ENCODE results near the gene CACNA1E.

The CACNA1E gene

GRCh38 chr1:181592255-181592859 lies 109.0 kb downstream of the CACNA1E start:
- no peak for DNase-seq

GRCh38 chr1:181593042-181593441 lies 109.7 kb downstream of the CACNA1E start:
- DNase-seq, result no peak

GRCh38 chr1:181594553-181594952 lies 111.2 kb downstream of the CACNA1E start:
- no peak for DNase-seq

- no peak for DNase-seq
Measured at GRCh38 chr1:181595234-181595633, 111.9 kb downstream of the CACNA1E start.

DNA sequence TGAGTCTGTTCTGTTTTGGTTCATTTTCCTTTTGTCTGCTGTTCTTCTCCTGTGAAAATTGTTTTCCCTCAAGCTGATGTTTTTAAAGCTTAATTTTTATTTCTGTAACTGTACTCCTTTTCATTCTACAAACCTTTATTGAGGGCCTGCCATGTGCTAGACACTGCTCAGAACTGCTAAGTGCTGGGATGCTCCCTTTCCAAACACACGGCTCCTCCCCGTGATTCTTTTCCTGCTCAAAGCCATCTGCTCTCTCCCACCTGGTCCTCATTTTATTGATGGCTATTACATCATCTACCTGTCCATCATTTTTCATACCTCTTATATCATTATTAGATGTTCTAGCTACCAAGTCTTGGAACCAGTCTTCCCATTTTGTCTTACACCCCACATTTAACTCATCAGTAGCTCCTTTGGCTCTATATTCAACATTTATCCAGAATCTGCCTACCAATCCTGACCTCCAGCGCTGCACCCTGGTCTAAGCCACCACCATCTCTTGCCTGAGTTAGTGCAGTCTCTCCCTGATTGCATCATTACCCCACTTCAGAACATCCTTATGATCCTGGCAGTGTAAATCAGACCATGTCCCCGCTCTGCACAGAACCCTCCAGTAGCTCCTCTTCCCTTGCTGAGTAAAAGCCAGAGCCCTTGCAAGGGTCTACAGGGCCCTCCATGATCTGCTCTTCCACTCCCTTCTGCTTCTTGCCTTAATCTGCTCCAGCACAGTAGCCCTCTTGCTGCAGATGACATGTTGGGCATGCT lies 118.1 kb downstream of the CACNA1E start:
- no peak for DNase-seq

- no peak for DNase-seq
Measured at GRCh38 chr1:181603735-181604410, 120.6 kb downstream of the CACNA1E start.

GRCh38 chr1:181604482-181605249 lies 121.3 kb downstream of the CACNA1E start:
- no peak for DNase-seq

DNA sequence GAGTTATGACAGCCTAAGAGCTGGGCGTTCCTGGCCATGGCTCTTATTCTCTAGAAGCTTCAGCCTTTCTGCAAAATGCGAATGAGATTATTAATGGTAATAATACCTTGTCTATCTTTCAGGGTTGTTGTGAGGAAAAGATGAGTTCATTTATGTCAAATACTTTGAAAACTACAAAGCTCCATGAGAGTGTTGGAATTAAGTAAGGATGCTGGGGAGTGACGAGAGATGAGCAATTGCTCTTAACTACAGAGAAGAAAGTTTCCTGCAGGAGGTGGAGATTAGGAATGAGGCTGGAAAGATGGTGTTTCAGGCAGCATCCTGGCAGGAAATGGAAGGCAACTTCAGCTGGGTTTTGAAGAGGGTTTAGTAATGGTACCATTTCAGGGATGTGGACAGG lies 124.2 kb downstream of the CACNA1E start:
- DNase-seq, result no peak

- DNase-seq, result no peak
Measured at GRCh38 chr1:181608386-181608785, 125.1 kb downstream of the CACNA1E start.

GRCh38 chr1:181608948-181609347 lies 125.6 kb downstream of the CACNA1E start:
- no peak for DNase-seq

GRCh38 chr1:181612100-181612499 lies 128.8 kb downstream of the CACNA1E start:
- DNase-seq, result no peak

GRCh38 chr1:181618559-181618958 lies 135.2 kb downstream of the CACNA1E start:
- DNase-seq, result no peak

- no peak for DNase-seq
Measured at GRCh38 chr1:181620183-181620582, 136.9 kb downstream of the CACNA1E start.

DNA sequence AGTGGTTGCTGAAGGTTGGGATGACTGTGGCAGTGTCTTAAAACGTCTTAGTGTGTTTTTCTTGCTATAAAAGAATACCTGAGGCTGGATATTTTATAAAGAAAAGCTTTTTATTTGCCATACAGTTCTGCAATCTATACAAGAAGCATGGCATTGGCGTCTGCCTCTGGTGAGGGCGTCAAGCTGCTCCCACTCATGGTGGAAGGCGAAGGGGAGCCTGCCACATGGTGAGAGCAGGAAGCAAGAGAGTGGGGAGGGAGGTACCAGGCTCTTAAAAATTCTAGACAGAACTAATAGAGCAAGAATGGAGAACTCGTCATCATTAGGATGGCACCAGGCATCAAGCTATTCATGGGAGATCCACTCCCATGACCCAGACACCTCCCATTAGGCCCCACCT lies 140.5 kb downstream of the CACNA1E start:
- no peak for DNase-seq

- DNase-seq, result no peak
Measured at GRCh38 chr1:181626279-181626938, 143.1 kb downstream of the CACNA1E start.

DNA sequence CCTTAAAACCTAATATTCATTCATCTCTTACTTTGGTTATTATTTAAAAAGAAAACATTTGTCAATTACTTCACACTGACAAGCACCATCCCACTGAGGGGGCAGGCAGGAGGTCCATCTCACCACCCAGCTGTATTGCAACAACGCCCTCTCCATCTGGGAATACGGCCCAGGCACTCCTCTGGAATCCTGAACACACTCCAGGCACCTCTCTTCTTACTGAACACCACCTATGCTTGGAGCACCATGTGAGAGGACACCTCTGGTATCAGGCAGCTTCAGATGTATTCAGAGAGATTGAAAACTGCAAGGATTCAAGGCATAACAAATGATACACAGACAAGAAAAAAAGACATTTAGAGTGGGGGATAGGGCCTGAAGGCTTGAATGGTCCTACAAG lies 147.1 kb downstream of the CACNA1E start:
- no peak for DNase-seq

GRCh38 chr1:181630838-181631237 lies 147.5 kb downstream of the CACNA1E start:
- DNase-seq, result no peak

DNA sequence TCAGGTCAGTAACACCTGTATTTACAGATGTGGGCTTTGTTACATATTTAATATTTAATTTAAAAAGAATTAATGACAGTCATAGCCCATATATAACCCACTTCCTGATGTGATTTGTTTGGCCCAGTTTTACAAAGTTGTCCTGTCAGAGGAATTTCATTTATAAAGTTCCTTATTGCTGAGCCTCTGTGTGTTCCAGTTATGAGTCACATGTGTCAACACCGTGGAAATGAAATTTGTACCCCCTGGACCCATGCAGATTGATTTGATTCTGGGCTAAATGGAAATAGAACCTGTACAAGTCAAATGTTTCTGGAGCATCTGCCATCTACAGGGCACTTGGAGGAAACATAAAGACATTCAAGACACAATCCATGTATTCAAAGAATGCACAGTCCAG lies 149.2 kb downstream of the CACNA1E start:
- no peak for DNase-seq

DNA sequence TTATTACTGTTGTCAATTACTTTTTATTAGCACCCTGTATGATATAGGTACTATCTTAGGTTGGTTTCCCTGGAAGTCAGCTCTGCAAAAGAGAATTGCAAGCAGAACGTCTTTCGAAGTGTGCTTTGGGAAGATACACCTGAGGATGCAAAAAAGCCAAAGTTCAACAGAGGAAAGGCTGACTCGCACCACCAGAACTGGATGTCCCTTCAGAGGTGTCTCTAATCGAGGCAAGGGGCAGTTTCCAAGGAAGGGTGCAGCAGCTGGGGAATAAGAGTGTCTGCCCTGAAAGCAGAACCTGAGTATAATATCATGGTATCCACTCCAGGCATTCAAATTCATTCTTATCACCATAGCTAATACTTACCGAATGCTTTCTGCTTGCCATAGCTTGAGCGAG lies 149.6 kb downstream of the CACNA1E start:
- no peak for DNase-seq

DNA sequence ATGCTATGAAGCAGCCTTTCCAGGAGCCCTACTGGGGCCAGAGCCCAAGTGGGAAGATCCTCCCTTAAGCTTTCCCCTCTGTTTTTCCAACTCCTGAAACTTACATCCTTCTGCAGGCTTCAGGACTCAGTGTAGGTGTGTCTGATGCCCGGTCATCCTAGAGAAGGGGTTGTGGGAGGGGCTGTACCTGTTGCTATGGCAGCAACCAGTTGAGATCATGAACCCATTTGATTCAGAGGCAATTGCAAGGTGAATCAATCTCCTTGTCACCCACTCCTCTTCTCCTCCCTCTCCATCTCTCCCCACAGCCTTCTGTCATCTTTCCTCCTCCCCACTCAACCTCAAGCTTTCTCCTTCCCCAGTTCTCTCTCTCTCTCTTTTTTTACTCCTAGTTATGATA lies 151.8 kb downstream of the CACNA1E start:
- DNase-seq, result no peak

DNA sequence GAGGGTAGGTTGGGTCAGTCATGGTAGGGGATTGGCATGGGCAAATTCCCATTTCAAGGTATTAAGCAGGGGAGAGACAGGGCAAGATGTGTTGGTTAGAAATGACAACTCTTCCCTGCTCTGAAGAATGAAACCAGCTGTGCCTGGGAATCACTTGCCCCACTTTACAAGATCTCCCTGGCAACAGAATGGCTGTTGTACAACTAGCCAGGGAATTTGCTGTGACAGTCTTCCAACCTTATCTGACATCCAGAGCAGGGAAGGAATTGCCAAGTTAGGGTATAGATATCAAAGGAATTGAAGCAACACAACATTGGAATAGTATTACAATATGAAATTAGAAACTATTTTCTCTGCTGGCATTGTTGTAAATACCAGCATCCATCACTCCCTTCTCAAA lies 154.7 kb downstream of the CACNA1E start:
- DNase-seq, result no peak

GRCh38 chr1:181640956-181641355 lies 157.6 kb downstream of the CACNA1E start:
- no peak for DNase-seq

DNA sequence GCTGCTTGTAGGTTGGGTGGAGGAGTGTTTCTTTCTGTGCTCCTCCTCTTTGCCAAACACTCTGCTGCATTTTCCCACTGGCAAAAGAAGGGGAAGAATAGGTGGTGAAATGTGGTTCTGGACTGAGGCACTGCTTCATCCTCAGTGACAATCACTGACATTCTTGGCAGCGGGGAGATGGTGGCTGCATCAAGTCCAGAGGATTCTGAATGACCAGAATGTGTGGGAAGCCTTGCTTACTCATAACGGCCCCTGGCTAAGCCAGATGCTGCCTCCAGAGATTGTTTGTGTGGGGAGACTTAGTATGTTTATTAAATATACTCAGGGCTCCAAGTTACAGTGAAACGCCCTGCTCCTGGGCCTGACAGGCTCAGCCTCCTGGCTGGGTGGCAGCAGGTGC lies 160.3 kb downstream of the CACNA1E start:
- no peak for DNase-seq

Data from NCI-H226 (cell line).